ENCODE data around the gene CYP4V2. TPM values are rescaled to one million over a fixed set of nuclear protein-coding genes. Genes with fewer than 3 reads are reported as not detected.

Gene CYP4V2
- total RNA-seq, 1 donor from 2014 or later: 13.3 TPM

- Mint-ChIP-seq H3K9me3 (ENCODE audit: low read depth) (peaks cover 29% of the 10 kb centered on the region), H3K36me3 (ENCODE audit: low read depth) (peaks cover 11% of the 10 kb centered on the region), H3K4me3 (ENCODE audit: unreplicated experiment) (no peak overlapping the region), H3K27me3 (ENCODE audit: low read depth) (peaks cover 3% of the 10 kb centered on the region), H3K4me1 (ENCODE audit: low read depth) (peaks cover 17% of the 10 kb centered on the region), H3K27ac (ENCODE audit: unreplicated experiment) (no peak overlapping the region)
- no peak for TF ChIP-seq CTCF (IDR thresholded peaks at IDR 0.05)
- DNase-seq (ENCODE audit: low spot score): no peak
Observed at GRCh38 chr4:186227744-186228513, 36.6 kb downstream of the CYP4V2 start.

- peak; percentile 29 for TF ChIP-seq CTCF (IDR thresholded peaks at IDR 0.05)
- Mint-ChIP-seq H3K27ac (ENCODE audit: unreplicated experiment) (no peak overlapping the region), H3K27me3 (ENCODE audit: low read depth) (no peaks in the 10 kb centered on the region), H3K4me3 (ENCODE audit: unreplicated experiment) (no peak overlapping the region), H3K9me3 (ENCODE audit: low read depth) (peaks cover 23% of the 10 kb centered on the region), H3K36me3 (ENCODE audit: low read depth) (peaks cover 6% of the 10 kb centered on the region), H3K4me1 (ENCODE audit: low read depth) (peaks cover 17% of the 10 kb centered on the region)
- DNase-seq (ENCODE audit: low spot score): no peak
Observed at GRCh38 chr4:186228514-186228894, 37.1 kb downstream of the CYP4V2 start.

GRCh38 chr4:186234367-186234766 is 43.0 kb downstream of the CYP4V2 start:
- H3K4me3 Mint-ChIP-seq (ENCODE audit: unreplicated experiment): no peak overlapping the region
- H3K36me3 Mint-ChIP-seq (ENCODE audit: low read depth): peaks cover 1% of the 10 kb centered on the region
- peaks cover 4% of the 10 kb centered on the region for H3K9me3 Mint-ChIP-seq (ENCODE audit: low read depth)
- H3K27ac Mint-ChIP-seq (ENCODE audit: unreplicated experiment): no peak overlapping the region
- no peaks in the 10 kb centered on the region for H3K4me1 Mint-ChIP-seq (ENCODE audit: low read depth)
- no peak for DNase-seq (ENCODE audit: low spot score)
- H3K27me3 Mint-ChIP-seq (ENCODE audit: low read depth): no peaks in the 10 kb centered on the region
- no peak for TF ChIP-seq CTCF (IDR thresholded peaks at IDR 0.05)

GRCh38 chr4:186236126-186236525 is 44.8 kb downstream of the CYP4V2 start:
- TF ChIP-seq CTCF (IDR thresholded peaks at IDR 0.05): no peak
- H3K4me3 Mint-ChIP-seq (ENCODE audit: unreplicated experiment): no peak overlapping the region
- no peaks in the 10 kb centered on the region for H3K4me1 Mint-ChIP-seq (ENCODE audit: low read depth)
- peaks cover 4% of the 10 kb centered on the region for H3K9me3 Mint-ChIP-seq (ENCODE audit: low read depth)
- no peak overlapping the region for H3K27ac Mint-ChIP-seq (ENCODE audit: unreplicated experiment)
- H3K27me3 Mint-ChIP-seq (ENCODE audit: low read depth): no peaks in the 10 kb centered on the region
- DNase-seq (ENCODE audit: low spot score): no peak
- H3K36me3 Mint-ChIP-seq (ENCODE audit: low read depth): peaks cover 1% of the 10 kb centered on the region

GRCh38 chr4:186240452-186240847 is 49.1 kb downstream of the CYP4V2 start:
- TF ChIP-seq CTCF (IDR thresholded peaks at IDR 0.05): no peak
- Mint-ChIP-seq H3K27ac (ENCODE audit: unreplicated experiment) (no peak overlapping the region), H3K9me3 (ENCODE audit: low read depth) (peaks cover 4% of the 10 kb centered on the region), H3K4me1 (ENCODE audit: low read depth) (no peaks in the 10 kb centered on the region), H3K36me3 (ENCODE audit: low read depth) (peaks cover 1% of the 10 kb centered on the region), H3K27me3 (ENCODE audit: low read depth) (no peaks in the 10 kb centered on the region), H3K4me3 (ENCODE audit: unreplicated experiment) (no peak overlapping the region)
- DNase-seq (ENCODE audit: low spot score): no peak
